Chondrocyte (in vitro differentiated cells): ENCODE measurements around the gene LIG3. TPM values are rescaled to one million over a fixed set of nuclear protein-coding genes. Genes with fewer than 3 reads are reported as not detected.

ENCODE experiments used
- DNase-seq: peaks from one replicate; pipeline ENCODE4 v3.0.0; 2021; ENCODE audit warnings: mixed read lengths, low spot score
- H3K27ac Mint-ChIP-seq: one replicate; pipeline ENCODE4 v1.8.0; 2021; ENCODE audit warnings: mild to moderate bottlenecking, moderate library complexity, mixed read lengths; ENCODE audit not compliant: unreplicated experiment
- H3K27me3 Mint-ChIP-seq: 2 replicates; pipeline ENCODE4 v1.8.0; 2021; ENCODE audit warnings: low read depth, mixed read lengths
- H3K36me3 Mint-ChIP-seq: 2 replicates; pipeline ENCODE4 v1.8.0; 2021; ENCODE audit warnings: low read depth, mixed read lengths
- H3K4me1 Mint-ChIP-seq: 2 replicates; pipeline ENCODE4 v1.8.0; 2021; ENCODE audit warnings: low read depth, mild to moderate bottlenecking, mixed read lengths
- H3K4me3 Mint-ChIP-seq: one replicate; pipeline ENCODE4 v1.8.0; 2021; ENCODE audit warnings: mild to moderate bottlenecking, moderate library complexity, mixed read lengths; ENCODE audit not compliant: unreplicated experiment
- H3K9me3 Mint-ChIP-seq: 2 replicates; pipeline ENCODE4 v1.8.0; 2021; ENCODE audit warnings: low read depth, mixed read lengths
- total RNA-seq: library from RNA; stranded (reverse); gene quantifications from 3 replicates; pipeline ENCODE4 v1.2.1, GENCODE V29; 2021
- TF ChIP-seq, protein P1 (sequence below): fragments of 200-600 bp; sonication (generic); IDR thresholded peaks from 2 replicates; pipeline ENCODE4 v1.5.0; 2021; ENCODE audit warnings: antibody characterized with exemption, mild to moderate bottlenecking, moderate library complexity

The LIG3 gene
- total RNA-seq, 1 donor from 2014 or later, result 26.0 TPM

DNA sequence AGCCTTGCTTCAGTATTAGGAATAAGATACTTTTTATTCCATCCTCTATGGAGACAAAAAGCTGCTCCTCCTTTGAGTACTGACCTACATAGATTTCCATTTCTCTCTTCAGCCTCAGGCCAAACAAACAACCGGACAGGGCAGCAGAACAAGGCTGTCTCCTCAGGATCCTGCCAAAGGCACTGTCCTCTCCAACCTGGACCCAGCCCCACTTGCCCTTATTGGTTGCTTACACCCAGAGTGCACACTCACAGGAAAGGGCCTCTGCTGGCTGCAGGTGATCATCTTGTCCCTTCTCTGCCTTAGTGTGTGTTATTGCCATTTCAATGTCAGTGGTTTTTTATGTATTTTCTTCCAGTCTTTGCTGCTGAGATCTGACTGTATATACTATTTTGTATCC lies 26.6 kb downstream of the LIG3 start:
- no peak for DNase-seq
- Mint-ChIP-seq H3K4me3 (no peak overlapping the region), H3K27ac (no peak overlapping the region), H3K4me1 (peaks cover 14% of the 10 kb centered on the region), H3K9me3 (no peaks in the 10 kb centered on the region), H3K27me3 (no peaks in the 10 kb centered on the region), H3K36me3 (peaks cover 15% of the 10 kb centered on the region)
- TF ChIP-seq, protein P1, sequence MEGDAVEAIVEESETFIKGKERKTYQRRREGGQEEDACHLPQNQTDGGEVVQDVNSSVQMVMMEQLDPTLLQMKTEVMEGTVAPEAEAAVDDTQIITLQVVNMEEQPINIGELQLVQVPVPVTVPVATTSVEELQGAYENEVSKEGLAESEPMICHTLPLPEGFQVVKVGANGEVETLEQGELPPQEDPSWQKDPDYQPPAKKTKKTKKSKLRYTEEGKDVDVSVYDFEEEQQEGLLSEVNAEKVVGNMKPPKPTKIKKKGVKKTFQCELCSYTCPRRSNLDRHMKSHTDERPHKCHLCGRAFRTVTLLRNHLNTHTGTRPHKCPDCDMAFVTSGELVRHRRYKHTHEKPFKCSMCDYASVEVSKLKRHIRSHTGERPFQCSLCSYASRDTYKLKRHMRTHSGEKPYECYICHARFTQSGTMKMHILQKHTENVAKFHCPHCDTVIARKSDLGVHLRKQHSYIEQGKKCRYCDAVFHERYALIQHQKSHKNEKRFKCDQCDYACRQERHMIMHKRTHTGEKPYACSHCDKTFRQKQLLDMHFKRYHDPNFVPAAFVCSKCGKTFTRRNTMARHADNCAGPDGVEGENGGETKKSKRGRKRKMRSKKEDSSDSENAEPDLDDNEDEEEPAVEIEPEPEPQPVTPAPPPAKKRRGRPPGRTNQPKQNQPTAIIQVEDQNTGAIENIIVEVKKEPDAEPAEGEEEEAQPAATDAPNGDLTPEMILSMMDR, result no peak

DNA sequence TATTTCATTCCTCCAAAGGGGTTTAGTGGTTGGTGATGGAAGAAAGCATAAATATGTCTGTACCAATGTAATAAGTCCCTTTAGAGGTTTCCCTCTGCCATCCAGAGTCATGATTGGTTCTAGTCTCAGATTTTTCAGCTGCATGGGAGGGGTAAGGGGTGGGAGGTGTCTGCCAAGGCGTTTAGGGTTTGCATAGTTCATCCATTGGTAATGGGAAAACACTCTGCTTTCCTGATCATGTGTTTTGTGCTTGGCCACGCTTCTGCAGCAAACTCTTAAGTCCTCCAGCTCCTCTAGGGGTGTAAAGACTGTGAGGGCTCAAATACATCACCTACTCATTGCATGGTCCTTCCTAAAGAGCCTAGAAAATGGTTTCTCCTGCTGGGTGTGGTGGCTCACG lies 29.8 kb downstream of the LIG3 start:
- Mint-ChIP-seq H3K27me3 (no peaks in the 10 kb centered on the region), H3K36me3 (peaks cover 13% of the 10 kb centered on the region), H3K4me3 (no peak overlapping the region), H3K27ac (no peak overlapping the region), H3K9me3 (no peaks in the 10 kb centered on the region), H3K4me1 (peaks cover 3% of the 10 kb centered on the region)
- TF ChIP-seq, protein P1, result no peak
- DNase-seq, result no peak

DNA sequence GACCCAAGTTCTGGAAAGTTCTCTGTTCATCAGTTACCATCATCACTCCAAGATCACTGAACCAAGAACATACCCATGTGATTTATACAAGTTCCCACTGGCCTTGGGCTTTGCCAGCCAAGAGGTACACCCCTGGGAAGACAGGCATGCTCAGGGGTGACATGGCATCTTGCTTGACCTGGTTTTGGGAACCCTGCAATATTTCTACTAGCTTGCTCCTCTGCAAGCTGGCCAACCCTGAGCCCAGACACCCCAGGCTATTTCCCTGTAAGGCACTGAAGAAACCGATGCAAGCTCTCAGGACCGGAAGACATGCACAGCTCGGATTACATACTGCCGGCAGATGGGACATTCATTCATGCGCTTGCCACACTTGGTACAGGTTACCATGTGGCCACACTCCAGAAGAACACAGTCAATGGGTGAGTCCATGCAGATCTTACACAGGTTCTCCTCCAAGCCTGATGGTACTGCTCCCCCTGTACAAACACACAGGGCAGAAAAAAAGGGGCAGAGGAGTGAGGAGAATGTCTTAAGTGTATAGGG lies 31.4 kb downstream of the LIG3 start:
- Mint-ChIP-seq H3K27ac (no peak overlapping the region), H3K36me3 (peaks cover 22% of the 10 kb centered on the region), H3K9me3 (no peaks in the 10 kb centered on the region), H3K27me3 (no peaks in the 10 kb centered on the region), H3K4me3 (no peak overlapping the region), H3K4me1 (peaks cover 3% of the 10 kb centered on the region)
- DNase-seq, result no peak
- TF ChIP-seq, protein P1, result no peak

DNA sequence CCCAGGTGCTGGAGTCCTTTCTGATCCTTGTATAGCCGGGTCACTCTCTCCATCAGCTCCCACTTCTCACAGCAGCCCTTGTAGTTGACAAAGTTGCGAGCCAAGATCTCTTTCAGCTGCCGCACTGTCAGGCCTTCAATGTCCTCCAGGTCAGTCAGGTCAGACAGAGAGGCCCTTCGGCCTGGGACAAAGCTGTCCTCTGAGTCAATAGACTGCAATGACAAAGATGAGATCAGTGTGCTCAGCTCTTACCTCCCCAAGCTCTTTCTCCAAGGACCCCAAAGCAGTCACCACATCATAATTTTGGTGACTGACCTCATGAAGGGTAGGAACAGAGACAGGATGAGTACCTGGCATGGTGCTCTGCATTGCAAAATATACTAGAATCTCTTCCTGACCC lies 36.1 kb downstream of the LIG3 start:
- H3K27me3 Mint-ChIP-seq, result no peaks in the 10 kb centered on the region
- H3K4me1 Mint-ChIP-seq, result peaks cover 16% of the 10 kb centered on the region
- H3K9me3 Mint-ChIP-seq, result no peaks in the 10 kb centered on the region
- H3K27ac Mint-ChIP-seq, result no peak overlapping the region
- no peak for DNase-seq
- peaks cover 30% of the 10 kb centered on the region for H3K36me3 Mint-ChIP-seq
- H3K4me3 Mint-ChIP-seq, result no peak overlapping the region
- TF ChIP-seq, protein P1, result no peak

DNA sequence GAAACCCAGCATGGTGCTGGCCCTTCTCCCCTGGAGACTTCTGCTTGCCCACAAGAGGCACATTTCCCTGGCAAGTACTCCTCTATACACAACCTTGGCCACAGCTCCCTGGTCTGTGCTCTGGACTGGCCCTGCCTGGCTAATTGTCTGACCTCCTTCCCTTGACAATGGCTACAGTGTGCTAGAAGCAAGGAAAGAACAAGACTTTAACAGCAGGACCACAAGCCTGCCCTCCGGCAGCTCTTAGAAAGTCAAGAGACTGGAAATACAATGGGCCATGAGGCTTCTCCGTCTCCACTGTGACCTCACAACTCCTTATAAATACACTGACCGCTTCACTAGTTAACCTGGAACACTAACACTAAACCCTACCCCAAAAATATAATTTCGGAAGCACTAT lies 36.7 kb downstream of the LIG3 start:
- H3K4me3 Mint-ChIP-seq, result no peak overlapping the region
- peaks cover 27% of the 10 kb centered on the region for H3K36me3 Mint-ChIP-seq
- DNase-seq, result no peak
- TF ChIP-seq, protein P1, result no peak
- H3K27ac Mint-ChIP-seq, result no peak overlapping the region
- peaks cover 20% of the 10 kb centered on the region for H3K4me1 Mint-ChIP-seq
- no peaks in the 10 kb centered on the region for H3K9me3 Mint-ChIP-seq
- H3K27me3 Mint-ChIP-seq, result no peaks in the 10 kb centered on the region
